Measurements from ENCODE around the gene SLC17A7. TPM values are rescaled to one million over a fixed set of nuclear protein-coding genes. Genes with fewer than 3 reads are reported as not detected.
A peak's percentile ranks its signal among the peaks of the same experiment; 100 is the strongest.
"Not testable (repeated sequence)": the region's sequence is repeated elsewhere in the genome, so short reads cannot be mapped to it uniquely, and the experiment has no call there.

The SLC17A7 gene
- total and polyA plus RNA-seq, 4 donors: 0.15 to 4.7 (median 0.75) TPM

DNA sequence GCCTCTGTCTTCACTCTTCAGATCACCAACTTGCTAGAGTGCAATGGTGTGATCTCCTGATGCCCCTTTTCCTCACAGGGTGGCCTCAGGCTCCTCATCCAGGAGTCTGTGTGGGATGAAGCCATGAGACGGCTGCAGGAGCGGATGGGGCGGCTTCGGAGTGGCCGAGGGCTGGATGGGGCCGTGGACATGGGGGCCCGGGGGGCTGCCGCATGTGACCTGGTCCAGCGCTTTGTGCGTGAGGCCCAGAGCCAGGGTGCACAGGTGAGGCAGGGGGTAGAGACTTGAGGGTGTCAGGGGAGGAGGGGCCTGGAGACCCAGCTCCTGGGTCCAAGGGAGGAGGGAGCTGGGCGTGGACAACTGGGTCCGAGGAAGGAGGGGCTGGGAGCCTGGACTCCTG lies 21.2 kb upstream of the SLC17A7 start:
- H3K27me3 ChIP-seq (ENCODE audit: control insufficient read depth in 1 of 2, insufficient read depth in 2 of 2, low read length in 1 of 2): no peaks in the 10 kb centered on the region
- DNase-seq (no peak), ATAC-seq (ENCODE audit: low FRiP score) (no peak)
- peaks cover 0 to 2% of the 10 kb centered on the region in 2 donors for H3K36me3 ChIP-seq (ENCODE audit: control insufficient read depth in 1 of 2, insufficient read depth in 2 of 2, low read length in 1 of 2)
- H3K27ac ChIP-seq (ENCODE audit: low read depth in 1 of 2, low read length in 2 of 2): no peak overlapping the region
- intact Hi-C loops (cut with DNase I): no loop called here
- WGBS, 2 donors: 85 to 88% methylated on average over 12 of the region's 12 CpGs
- H3K4me1 ChIP-seq (ENCODE audit: control insufficient read depth in 1 of 2, insufficient read depth in 2 of 2, low read length in 2 of 2): no peaks in the 10 kb centered on the region
- H3K9me3 ChIP-seq (ENCODE audit: control insufficient read depth, low read length): no peaks in the 10 kb centered on the region
- no peak overlapping the region for H3K4me3 ChIP-seq (ENCODE audit: low read length in 2 of 2)

DNA sequence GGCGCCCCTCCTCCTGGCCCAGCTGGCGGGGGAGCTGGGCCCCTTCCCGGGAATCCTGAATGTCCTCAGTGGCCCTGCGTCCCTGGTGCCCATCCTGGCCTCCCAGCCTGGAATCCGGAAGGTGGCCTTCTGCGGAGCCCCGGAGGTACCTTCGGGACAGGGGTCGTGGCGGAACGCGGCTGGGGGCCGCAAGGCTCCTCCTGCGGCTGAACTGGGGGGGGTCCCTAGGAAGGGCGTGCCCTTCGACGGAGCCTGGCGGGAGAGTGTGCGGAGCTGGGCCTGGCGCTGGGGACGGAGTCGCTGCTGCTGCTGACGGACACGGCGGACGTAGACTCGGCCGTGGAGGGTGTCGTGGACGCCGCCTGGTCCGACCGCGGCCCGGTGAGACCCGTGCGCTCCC lies 20.3 kb upstream of the SLC17A7 start:
- DNase-seq: no peak
- Histone ChIP-seq H3K4me1 (ENCODE audit: control insufficient read depth in 1 of 2, insufficient read depth in 2 of 2, low read length in 2 of 2) (no peaks in the 10 kb centered on the region), H3K9me3 (ENCODE audit: control insufficient read depth, low read length) (no peaks in the 10 kb centered on the region), H3K36me3 (ENCODE audit: control insufficient read depth in 1 of 2, insufficient read depth in 2 of 2, low read length in 1 of 2) (peaks cover 0 to 2% of the 10 kb centered on the region in 2 donors), H3K27me3 (ENCODE audit: control insufficient read depth in 1 of 2, insufficient read depth in 2 of 2, low read length in 1 of 2) (no peaks in the 10 kb centered on the region), H3K4me3 (ENCODE audit: low read length in 2 of 2) (no peak overlapping the region), H3K27ac (ENCODE audit: low read depth in 1 of 2, low read length in 2 of 2) (no peak overlapping the region)
- no peak for ATAC-seq (ENCODE audit: low FRiP score)
- WGBS, 2 donors: 96 to 98% methylated on average over 32 to 37 of the region's 37 CpGs
- intact Hi-C loops (cut with DNase I): no loop called here

DNA sequence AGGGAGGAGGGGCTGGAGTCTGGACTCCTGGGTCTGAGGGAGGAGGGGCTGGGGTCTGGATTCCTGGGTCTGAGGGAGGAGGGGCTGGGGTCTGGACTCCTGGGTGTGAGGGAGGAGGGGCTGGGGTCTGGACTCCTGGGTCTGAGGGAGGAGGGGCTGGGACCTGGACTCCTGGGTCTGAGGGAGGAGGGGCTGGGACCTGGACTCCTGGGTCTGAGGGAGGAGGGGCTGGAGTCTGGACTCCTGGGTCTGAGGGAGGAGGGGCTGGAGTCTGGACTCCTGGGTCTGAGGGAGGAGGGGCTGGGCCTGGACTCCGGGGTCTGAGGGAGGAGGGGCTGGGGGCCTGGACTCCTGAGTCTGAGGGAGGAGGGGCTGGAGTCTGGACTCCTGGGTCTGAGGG lies 19.8 kb upstream of the SLC17A7 start:
- H3K27ac ChIP-seq (ENCODE audit: low read depth in 1 of 2, low read length in 2 of 2); ATAC-seq (ENCODE audit: low FRiP score); H3K27me3 ChIP-seq (ENCODE audit: control insufficient read depth in 1 of 2, insufficient read depth in 2 of 2, low read length in 1 of 2); DNase-seq; H3K36me3 ChIP-seq (ENCODE audit: control insufficient read depth in 1 of 2, insufficient read depth in 2 of 2, low read length in 1 of 2); H3K4me3 ChIP-seq (ENCODE audit: low read length in 2 of 2); intact Hi-C loops (cut with DNase I); H3K9me3 ChIP-seq (ENCODE audit: control insufficient read depth, low read length); H3K4me1 ChIP-seq (ENCODE audit: control insufficient read depth in 1 of 2, insufficient read depth in 2 of 2, low read length in 2 of 2): not testable (repeated sequence)
- 0% methylated on average over 1 of the region's 1 CpG; no CpG with 5 or more reads in 1 of the 2 donors for WGBS, 2 donors

DNA sequence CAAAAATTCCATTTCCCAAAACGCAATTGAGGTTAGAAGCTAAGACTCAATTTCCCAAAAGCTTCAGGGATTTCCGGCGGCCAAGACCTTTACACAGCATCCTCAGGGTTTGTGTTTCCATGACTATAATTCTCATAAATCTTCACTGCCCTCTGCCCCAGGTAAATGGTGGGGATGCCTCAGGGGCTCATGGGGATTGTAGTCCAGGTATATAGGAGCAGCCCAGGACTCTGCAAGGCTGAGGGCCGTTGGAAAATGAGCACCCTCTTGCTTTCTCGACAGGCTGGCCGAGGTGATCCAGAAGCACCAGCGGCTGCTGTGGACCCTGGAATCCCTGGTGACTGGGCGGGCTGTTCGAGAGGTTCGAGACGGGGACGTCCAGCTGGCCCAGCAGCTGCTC lies 18.1 kb upstream of the SLC17A7 start:
- Histone ChIP-seq H3K4me3 (ENCODE audit: low read length in 2 of 2) (no peak overlapping the region), H3K27me3 (ENCODE audit: control insufficient read depth in 1 of 2, insufficient read depth in 2 of 2, low read length in 1 of 2) (no peaks in the 10 kb centered on the region), H3K9me3 (ENCODE audit: control insufficient read depth, low read length) (no peaks in the 10 kb centered on the region), H3K27ac (ENCODE audit: low read depth in 1 of 2, low read length in 2 of 2) (no peak overlapping the region), H3K36me3 (ENCODE audit: control insufficient read depth in 1 of 2, insufficient read depth in 2 of 2, low read length in 1 of 2) (no peaks in the 10 kb centered on the region), H3K4me1 (ENCODE audit: control insufficient read depth in 1 of 2, insufficient read depth in 2 of 2, low read length in 2 of 2) (no peaks in the 10 kb centered on the region)
- 89 to 93% methylated on average over 12 of the region's 12 CpGs for WGBS, 2 donors
- intact Hi-C loops (cut with DNase I): no loop called here
- ATAC-seq (ENCODE audit: low FRiP score): no peak
- DNase-seq: no peak

DNA sequence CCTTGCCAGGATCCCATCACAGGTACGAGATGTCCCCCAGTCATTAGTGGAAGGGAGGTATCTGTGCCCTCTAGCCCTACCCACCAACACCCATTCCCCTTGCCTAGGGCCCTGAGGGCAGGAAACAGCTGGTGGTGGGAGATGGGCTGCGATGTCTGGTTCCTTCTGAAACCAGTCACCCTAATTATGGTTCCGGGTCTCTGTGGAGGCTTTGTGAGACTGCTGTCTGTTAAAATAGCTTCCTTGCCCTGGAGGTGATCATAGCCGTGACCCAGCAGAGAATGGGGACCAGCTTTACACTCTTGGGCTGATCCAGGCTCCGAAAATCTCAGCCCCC lies 17.2 kb upstream of the SLC17A7 start:
- Histone ChIP-seq H3K27me3 (ENCODE audit: control insufficient read depth in 1 of 2, insufficient read depth in 2 of 2, low read length in 1 of 2) (no peaks in the 10 kb centered on the region), H3K4me1 (ENCODE audit: control insufficient read depth in 1 of 2, insufficient read depth in 2 of 2, low read length in 2 of 2) (no peaks in the 10 kb centered on the region), H3K36me3 (ENCODE audit: control insufficient read depth in 1 of 2, insufficient read depth in 2 of 2, low read length in 1 of 2) (no peaks in the 10 kb centered on the region), H3K9me3 (ENCODE audit: control insufficient read depth, low read length) (no peaks in the 10 kb centered on the region), H3K27ac (ENCODE audit: low read depth in 1 of 2, low read length in 2 of 2) (no peak overlapping the region), H3K4me3 (ENCODE audit: low read length in 2 of 2) (no peak overlapping the region)
- ATAC-seq (ENCODE audit: low FRiP score) (no peak), DNase-seq (no peak)
- 92 to 94% methylated on average over 5 of the region's 5 CpGs for WGBS, 2 donors
- intact Hi-C loops (cut with DNase I): no loop called here

DNA sequence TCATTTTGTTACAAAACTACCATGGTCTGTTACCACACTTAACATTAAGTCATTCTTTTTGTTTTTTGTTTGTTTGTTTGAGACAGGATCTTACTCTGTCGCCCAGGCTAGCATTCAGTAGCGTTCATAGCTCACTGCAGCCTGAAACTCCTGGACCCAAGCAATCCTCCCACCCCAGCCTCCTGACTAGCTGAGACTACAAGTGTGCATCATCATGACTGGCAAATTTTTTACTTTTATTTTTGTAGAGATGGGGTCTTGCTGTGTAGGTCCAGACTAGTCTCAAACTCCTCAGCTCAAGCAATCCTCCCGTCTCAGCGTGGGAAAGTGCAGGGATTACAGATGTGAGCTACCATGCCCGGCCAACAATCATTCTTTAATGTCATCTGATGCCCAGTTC lies 15.0 kb upstream of the SLC17A7 start:
- H3K36me3 ChIP-seq (ENCODE audit: control insufficient read depth in 1 of 2, insufficient read depth in 2 of 2, low read length in 1 of 2): no peaks in the 10 kb centered on the region
- intact Hi-C loops (cut with DNase I): no loop called here
- no peaks in the 10 kb centered on the region for H3K4me1 ChIP-seq (ENCODE audit: control insufficient read depth in 1 of 2, insufficient read depth in 2 of 2, low read length in 2 of 2)
- DNase-seq (no peak), ATAC-seq (ENCODE audit: low FRiP score) (no peak)
- 80 to 86% methylated on average over 5 of the region's 5 CpGs for WGBS, 2 donors
- no peak overlapping the region for H3K27ac ChIP-seq (ENCODE audit: low read depth in 1 of 2, low read length in 2 of 2)
- H3K9me3 ChIP-seq (ENCODE audit: control insufficient read depth, low read length): no peaks in the 10 kb centered on the region
- no peak overlapping the region for H3K4me3 ChIP-seq (ENCODE audit: low read length in 2 of 2)
- no peaks in the 10 kb centered on the region for H3K27me3 ChIP-seq (ENCODE audit: control insufficient read depth in 1 of 2, insufficient read depth in 2 of 2, low read length in 1 of 2)

DNA sequence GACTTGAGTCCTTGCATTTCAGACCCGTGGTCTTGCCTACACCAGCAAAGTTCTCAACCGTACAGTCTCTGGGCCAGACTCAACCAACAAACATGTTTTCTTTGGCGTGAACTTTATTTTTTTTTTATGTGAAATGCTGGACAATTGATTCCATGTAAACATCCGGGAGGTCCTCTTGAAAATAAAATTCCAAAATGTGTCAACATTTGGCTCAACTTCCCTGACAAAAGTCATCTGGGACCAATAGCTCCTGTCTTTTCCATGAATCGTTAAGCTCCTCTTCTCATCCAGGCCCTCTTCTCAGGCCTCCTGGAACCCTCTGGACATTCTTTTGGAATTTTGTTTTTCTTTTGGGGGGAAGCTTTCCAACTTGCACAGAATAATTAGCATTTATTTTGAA lies 14.4 kb upstream of the SLC17A7 start:
- H3K36me3 ChIP-seq (ENCODE audit: control insufficient read depth in 1 of 2, insufficient read depth in 2 of 2, low read length in 1 of 2): no peaks in the 10 kb centered on the region
- no peak overlapping the region for H3K27ac ChIP-seq (ENCODE audit: low read depth in 1 of 2, low read length in 2 of 2)
- ATAC-seq (ENCODE audit: low FRiP score) (no peak), DNase-seq (no peak)
- H3K9me3 ChIP-seq (ENCODE audit: control insufficient read depth, low read length): no peaks in the 10 kb centered on the region
- H3K4me3 ChIP-seq (ENCODE audit: low read length in 2 of 2): no peak overlapping the region
- WGBS, 2 donors: 63 to 64% methylated on average over 5 of the region's 5 CpGs
- intact Hi-C loops (cut with DNase I): no loop called here
- no peaks in the 10 kb centered on the region for H3K4me1 ChIP-seq (ENCODE audit: control insufficient read depth in 1 of 2, insufficient read depth in 2 of 2, low read length in 2 of 2)
- H3K27me3 ChIP-seq (ENCODE audit: control insufficient read depth in 1 of 2, insufficient read depth in 2 of 2, low read length in 1 of 2): no peaks in the 10 kb centered on the region

DNA sequence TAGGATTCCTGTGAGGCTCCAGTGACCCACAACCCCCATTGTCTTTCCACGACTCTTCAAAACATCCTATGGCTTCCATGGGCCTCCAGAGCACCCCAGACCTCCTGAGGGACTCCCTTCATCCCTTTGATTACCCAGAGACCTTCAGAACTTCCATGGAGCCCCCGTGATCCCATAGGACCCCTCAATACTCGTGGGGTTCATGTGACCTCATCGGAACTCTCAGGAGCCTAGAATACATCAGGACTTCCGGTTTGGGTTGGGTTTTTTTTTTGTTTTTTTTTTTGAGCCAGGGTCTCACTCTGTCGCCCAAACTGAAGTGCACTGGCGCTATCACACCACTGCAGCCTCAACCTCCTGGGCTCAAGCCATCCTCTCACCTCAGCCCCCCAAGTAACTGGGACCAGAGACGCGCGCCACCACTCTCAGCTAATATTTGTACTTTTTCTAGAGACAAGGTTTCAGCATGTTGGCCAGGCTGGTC lies 12.5 kb upstream of the SLC17A7 start:
- ATAC-seq (ENCODE audit: low FRiP score) (no peak), DNase-seq (no peak)
- 37 to 41% methylated on average over 10 of the region's 10 CpGs for WGBS, 2 donors
- intact Hi-C loops (cut with DNase I): no loop called here
- Histone ChIP-seq H3K4me1 (ENCODE audit: control insufficient read depth in 1 of 2, insufficient read depth in 2 of 2, low read length in 2 of 2) (no peaks in the 10 kb centered on the region), H3K27ac (ENCODE audit: low read depth in 1 of 2, low read length in 2 of 2) (peak overlapping the region; percentile 64 to 75), H3K9me3 (ENCODE audit: control insufficient read depth, low read length) (no peaks in the 10 kb centered on the region), H3K36me3 (ENCODE audit: control insufficient read depth in 1 of 2, insufficient read depth in 2 of 2, low read length in 1 of 2) (no peaks in the 10 kb centered on the region), H3K27me3 (ENCODE audit: control insufficient read depth in 1 of 2, insufficient read depth in 2 of 2, low read length in 1 of 2) (no peaks in the 10 kb centered on the region), H3K4me3 (ENCODE audit: low read length in 2 of 2) (peak overlapping the region in 1 of 2 donors; percentile 7)

DNA sequence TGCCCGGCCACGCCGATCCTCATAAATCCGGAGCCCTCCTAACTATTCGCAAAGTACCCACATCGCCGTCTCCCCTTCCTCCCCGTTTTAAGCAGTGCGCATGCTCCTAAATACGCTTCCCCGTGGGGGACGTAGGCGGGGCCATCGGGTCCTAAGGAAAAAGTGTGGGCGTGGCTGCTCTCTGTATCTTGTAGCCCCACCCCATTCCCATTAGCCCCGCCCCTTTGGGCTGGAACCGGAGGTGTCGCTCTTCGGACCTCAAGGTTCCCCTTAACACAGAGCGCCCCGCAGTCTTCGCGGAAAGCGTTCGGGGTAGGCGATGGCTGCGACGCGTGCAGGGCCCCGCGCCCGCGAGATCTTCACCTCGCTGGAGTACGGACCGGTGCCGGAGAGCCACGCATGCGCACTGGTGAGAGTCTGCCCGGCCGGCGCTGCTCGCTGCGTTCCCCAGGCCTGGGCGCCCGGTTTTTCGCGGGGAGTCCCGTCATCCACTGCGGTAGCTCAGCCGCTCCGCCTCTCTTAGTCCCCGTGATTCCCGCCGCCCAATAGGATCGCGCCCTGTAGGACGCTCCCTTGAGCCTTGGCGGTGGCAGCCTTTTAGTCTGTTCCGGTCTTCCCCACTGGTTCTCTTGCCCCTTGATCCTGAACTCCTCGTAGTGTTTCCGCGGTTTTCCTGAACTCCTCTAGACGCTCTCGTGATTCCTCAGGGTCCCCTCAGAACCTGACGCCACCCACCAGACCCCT lies 11.9 kb upstream of the SLC17A7 start, which contains the start of gene ALDH16A1:
TSS of gene ALDH16A1 (plus strand) at position 213 of the 744 bp plus-strand sequence. CDS start at position 320, 107 bp downstream.
- peak; percentile 99 for DNase-seq
- WGBS, 2 donors: 0% methylated on average over 66 of the region's 66 CpGs
- Histone ChIP-seq H3K4me1 (ENCODE audit: control insufficient read depth in 1 of 2, insufficient read depth in 2 of 2, low read length in 2 of 2) (no peaks in the 10 kb centered on the region), H3K36me3 (ENCODE audit: control insufficient read depth in 1 of 2, insufficient read depth in 2 of 2, low read length in 1 of 2) (no peaks in the 10 kb centered on the region), H3K27me3 (ENCODE audit: control insufficient read depth in 1 of 2, insufficient read depth in 2 of 2, low read length in 1 of 2) (no peaks in the 10 kb centered on the region), H3K4me3 (ENCODE audit: low read length in 2 of 2) (peak within 1 kb of the TSS; percentile 7 to 16), H3K27ac (ENCODE audit: low read depth in 1 of 2, low read length in 2 of 2) (peak within 1 kb of the TSS; percentile 64 to 75), H3K9me3 (ENCODE audit: control insufficient read depth, low read length) (no peaks in the 10 kb centered on the region)
- intact Hi-C loops (cut with DNase I): no loop called here
- peak; percentile 97 for ATAC-seq (ENCODE audit: low FRiP score)

Measured in aorta (tissue), 5 donors.